ENCODE measurements around the gene REXO1.
"Not testable (repeated sequence)": the region's sequence is repeated elsewhere in the genome, so short reads cannot be mapped to it uniquely, and the experiment has no call there.

The REXO1 gene

GRCh38 chr19:1889907-1890306, 41.6 kb upstream of the REXO1 start:
- H3K4me3 ChIP-seq (ENCODE audit: low read length) = no peak overlapping the region
- H3K9me3 ChIP-seq (replicated peaks; ENCODE audit: insufficient read depth, low read length) = no peaks in the 10 kb centered on the region
- no peaks in the 10 kb centered on the region for H3K36me3 ChIP-seq (replicated peaks; ENCODE audit: insufficient read depth, low read length)
- H4K20me1 ChIP-seq (ENCODE audit: insufficient read depth, low read length) = no peaks in the 10 kb centered on the region
- H3K9me2 ChIP-seq (replicated peaks; ENCODE audit: insufficient read depth, low read length) = no peaks in the 10 kb centered on the region
- no peaks in the 10 kb centered on the region for H3F3A ChIP-seq (ENCODE audit: insufficient read depth, low read length)
- H3K9ac ChIP-seq (ENCODE audit: low read length) = no peak overlapping the region
- no peak overlapping the region for H3K4me2 ChIP-seq (ENCODE audit: low read depth, low read length)
- no peak for DNase-seq
- no peak overlapping the region for H2AFZ ChIP-seq (ENCODE audit: low read length)
- no peaks in the 10 kb centered on the region; the same call in 1 of the 2 replicates for H3K4me1 ChIP-seq (ENCODE audit: low read length)
- peaks cover 2% of the 10 kb centered on the region for H3K79me2 ChIP-seq (ENCODE audit: low read length)
- H3K27ac ChIP-seq (ENCODE audit: low read length) = no peak overlapping the region
- no peaks in the 10 kb centered on the region for H3K27me3 ChIP-seq (replicated peaks; ENCODE audit: insufficient read depth, low read length)
- TF ChIP-seq EZH2phosphoT487 (IDR thresholded peaks at IDR 0.05; ENCODE audit: low read length) (no peak), CTCF (IDR thresholded peaks at IDR 0.05; ENCODE audit: low read length) (no peak), EZH2 (optimal IDR thresholded peaks at IDR 0.05; ENCODE audit: low read depth, low read length) (no peak)

GRCh38 chr19:1888385-1888784, 40.1 kb upstream of the REXO1 start:
- DNase-seq = no peak
- Histone ChIP-seq H3K36me3 (replicated peaks; ENCODE audit: insufficient read depth, low read length) (no peaks in the 10 kb centered on the region), H3K9me3 (replicated peaks; ENCODE audit: insufficient read depth, low read length) (no peaks in the 10 kb centered on the region), H3K27ac (ENCODE audit: low read length) (no peak overlapping the region), H3K4me3 (ENCODE audit: low read length) (no peak overlapping the region), H3K27me3 (replicated peaks; ENCODE audit: insufficient read depth, low read length) (no peaks in the 10 kb centered on the region), H3F3A (ENCODE audit: insufficient read depth, low read length) (no peaks in the 10 kb centered on the region), H3K9me2 (replicated peaks; ENCODE audit: insufficient read depth, low read length) (no peaks in the 10 kb centered on the region), H3K79me2 (ENCODE audit: low read length) (peaks cover 17% of the 10 kb centered on the region), H3K4me2 (ENCODE audit: low read depth, low read length) (no peak overlapping the region), H2AFZ (ENCODE audit: low read length) (no peak overlapping the region), H4K20me1 (ENCODE audit: insufficient read depth, low read length) (0 out of 2 replicates have a peak, but pooled peaks cover 6% of the 10 kb centered on the region), H3K9ac (ENCODE audit: low read length) (no peak overlapping the region), H3K4me1 (ENCODE audit: low read length) (peaks cover 10% of the 10 kb centered on the region)
- no peak for TF ChIP-seq CTCF (IDR thresholded peaks at IDR 0.05; ENCODE audit: low read length)
- TF ChIP-seq EZH2phosphoT487 (IDR thresholded peaks at IDR 0.05; ENCODE audit: low read length) = no peak
- no peak for TF ChIP-seq EZH2 (optimal IDR thresholded peaks at IDR 0.05; ENCODE audit: low read depth, low read length)

- H3K27me3 ChIP-seq (replicated peaks; ENCODE audit: insufficient read depth, low read length); DNase-seq; H3K4me2 ChIP-seq (ENCODE audit: low read depth, low read length); H3K9me3 ChIP-seq (replicated peaks; ENCODE audit: insufficient read depth, low read length); H3F3A ChIP-seq (ENCODE audit: insufficient read depth, low read length); H4K20me1 ChIP-seq (ENCODE audit: insufficient read depth, low read length); H2AFZ ChIP-seq (ENCODE audit: low read length); H3K9ac ChIP-seq (ENCODE audit: low read length); H3K36me3 ChIP-seq (replicated peaks; ENCODE audit: insufficient read depth, low read length); H3K4me3 ChIP-seq (ENCODE audit: low read length); H3K27ac ChIP-seq (ENCODE audit: low read length); H3K9me2 ChIP-seq (replicated peaks; ENCODE audit: insufficient read depth, low read length): not testable (repeated sequence)
- Histone ChIP-seq H3K4me1 (ENCODE audit: low read length) (peaks cover 10% of the 10 kb centered on the region), H3K79me2 (ENCODE audit: low read length) (peaks cover 36% of the 10 kb centered on the region)
Measured at GRCh38 chr19:1886360-1886759, 38.1 kb upstream of the REXO1 start.

GRCh38 chr19:1885398-1886119, 37.3 kb upstream of the REXO1 start, which contains the start of gene ABHD17A:
Gene ABHD17A, minus strand, starts transcription at chr19:1885496. Its CDS starts 3,930 bp downstream, at chr19:1881566.
- not testable (repeated sequence) for H3K9me2 ChIP-seq (replicated peaks; ENCODE audit: insufficient read depth, low read length); H3K36me3 ChIP-seq (replicated peaks; ENCODE audit: insufficient read depth, low read length); H3K9me3 ChIP-seq (replicated peaks; ENCODE audit: insufficient read depth, low read length); H4K20me1 ChIP-seq (ENCODE audit: insufficient read depth, low read length); H3K27ac ChIP-seq (ENCODE audit: low read length); H3F3A ChIP-seq (ENCODE audit: insufficient read depth, low read length); H3K27me3 ChIP-seq (replicated peaks; ENCODE audit: insufficient read depth, low read length)
- DNase-seq = peak; percentile 98
- peak within 1 kb of the TSS; percentile 97 for H3K4me3 ChIP-seq (ENCODE audit: low read length)
- H3K4me1 ChIP-seq (ENCODE audit: low read length) = peaks cover 10% of the 10 kb centered on the region
- peak within 1 kb of the TSS; percentile 25; the same call in 1 of the 2 replicates for H2AFZ ChIP-seq (ENCODE audit: low read length)
- H3K4me2 ChIP-seq (ENCODE audit: low read depth, low read length) = peak within 1 kb of the TSS; percentile 93
- peaks cover 41% of the 10 kb centered on the region for H3K79me2 ChIP-seq (ENCODE audit: low read length)
- H3K9ac ChIP-seq (ENCODE audit: low read length) = peak within 1 kb of the TSS; percentile 89

Measured in MM.1S (cell line).